GM21717 (cell line): Measurements from ENCODE around the gene CSMD2.

ENCODE experiments used
- ATAC-seq: cut with Tn5 transposase; IDR thresholded peaks from one replicate; pipeline ENCODE4 v1.9.1; 2021; ENCODE audit warnings: mild to moderate bottlenecking, moderate library complexity; ENCODE audit not compliant: unreplicated experiment

Gene CSMD2

DNA sequence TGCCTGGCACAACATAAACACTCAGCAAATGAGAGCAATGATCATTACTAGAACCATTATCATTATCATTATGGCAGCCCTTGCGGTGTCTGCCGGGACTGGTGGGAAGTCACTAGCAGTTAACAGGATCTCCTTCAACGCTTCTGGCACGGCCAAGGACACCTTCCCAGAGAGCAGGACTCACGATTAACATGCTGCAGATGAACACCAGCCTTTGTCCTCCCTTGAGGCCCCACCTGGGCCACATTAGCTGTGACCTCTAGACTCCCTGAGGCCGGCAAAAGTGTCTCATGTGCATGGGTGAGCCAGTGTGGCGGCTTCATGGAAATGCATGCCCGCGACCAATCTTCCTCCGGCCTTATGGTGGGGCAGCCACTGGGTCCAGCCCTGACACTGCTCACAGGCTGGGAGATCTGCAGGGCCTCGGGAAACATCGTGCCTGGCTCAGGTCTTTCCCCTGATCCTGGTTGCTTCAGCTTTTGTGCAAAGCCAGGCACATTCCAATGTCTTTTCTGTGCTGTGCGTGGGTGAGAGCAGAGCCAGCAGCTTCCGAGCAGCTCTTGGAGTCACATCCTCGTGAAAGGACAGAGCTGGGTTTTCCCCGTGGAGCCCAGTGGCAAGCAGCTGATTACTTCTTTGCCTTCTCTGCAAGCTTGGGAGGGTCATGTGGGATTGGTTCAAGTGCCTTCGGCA is 193.9 kb downstream of the CSMD2 start:
- ATAC-seq = no peak

DNA sequence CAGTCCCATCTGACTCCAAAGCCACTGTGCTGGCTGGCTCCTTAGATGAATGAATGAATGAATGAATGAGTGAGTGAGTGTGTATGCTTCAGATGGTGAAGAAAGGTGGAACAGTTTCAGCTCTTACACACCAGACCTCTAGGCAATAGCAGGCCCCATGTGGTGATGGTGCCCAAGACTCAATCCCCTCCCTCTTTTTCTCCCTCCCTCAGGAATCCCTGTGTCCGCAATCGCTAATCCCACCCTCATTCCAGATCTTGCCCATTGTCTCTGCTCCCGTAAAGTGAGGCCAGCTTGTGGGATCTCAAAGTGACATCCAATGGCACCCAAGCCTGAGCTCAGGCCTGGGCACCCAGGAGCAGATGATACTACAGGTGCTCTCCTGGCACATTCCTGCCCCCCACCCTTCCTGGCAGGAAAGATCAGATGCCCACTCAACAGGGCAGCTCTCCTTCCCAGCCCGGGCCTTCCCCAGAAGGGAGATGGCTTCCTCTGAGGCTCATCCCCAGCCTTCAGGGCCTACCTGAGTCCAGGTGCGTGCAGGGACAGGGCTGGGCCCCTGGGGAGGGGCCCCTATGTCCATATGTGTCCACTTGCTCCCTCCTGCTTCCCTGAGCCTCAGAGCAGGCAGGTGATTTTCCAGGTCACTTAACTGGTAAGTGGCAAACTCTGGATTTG is 194.7 kb downstream of the CSMD2 start:
- ATAC-seq = no peak

DNA sequence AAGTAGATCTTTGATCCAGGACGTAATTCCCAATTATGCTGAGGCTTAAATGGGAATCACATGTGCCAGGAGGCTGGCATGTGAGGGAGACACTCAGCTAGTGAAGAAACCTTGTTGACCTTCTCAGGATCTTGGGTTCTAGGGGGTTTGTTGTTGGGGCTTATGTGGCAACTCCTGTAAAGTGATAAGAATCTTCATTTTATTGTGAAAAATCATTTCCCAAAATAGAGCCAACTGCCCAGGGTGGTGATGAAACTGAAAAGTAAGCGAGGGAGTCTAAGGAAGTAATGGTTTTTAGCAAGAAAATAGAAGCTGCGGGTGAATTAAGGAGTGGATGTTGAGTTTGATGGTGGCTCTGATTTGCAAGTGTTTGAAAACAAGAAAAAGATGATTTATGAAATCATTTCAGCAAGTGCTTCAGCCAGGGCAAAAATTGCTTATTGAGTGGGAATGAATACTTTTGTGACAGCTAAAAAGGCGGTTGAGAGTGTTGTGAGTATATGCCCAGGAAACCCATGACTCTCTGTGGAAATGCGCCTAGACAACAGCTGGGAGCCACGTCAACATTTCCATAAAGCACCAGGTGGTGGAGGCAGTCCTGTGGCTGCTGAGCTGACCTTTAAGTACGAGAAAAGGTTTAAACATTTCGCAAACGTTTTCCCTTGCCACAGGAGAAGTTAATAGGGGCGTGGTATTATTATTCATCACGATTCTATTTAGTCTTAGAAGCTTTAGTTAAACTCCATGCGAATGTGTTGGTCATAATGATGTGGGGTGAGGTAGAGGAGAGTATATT is 198.5 kb downstream of the CSMD2 start:
- no peak for ATAC-seq

DNA sequence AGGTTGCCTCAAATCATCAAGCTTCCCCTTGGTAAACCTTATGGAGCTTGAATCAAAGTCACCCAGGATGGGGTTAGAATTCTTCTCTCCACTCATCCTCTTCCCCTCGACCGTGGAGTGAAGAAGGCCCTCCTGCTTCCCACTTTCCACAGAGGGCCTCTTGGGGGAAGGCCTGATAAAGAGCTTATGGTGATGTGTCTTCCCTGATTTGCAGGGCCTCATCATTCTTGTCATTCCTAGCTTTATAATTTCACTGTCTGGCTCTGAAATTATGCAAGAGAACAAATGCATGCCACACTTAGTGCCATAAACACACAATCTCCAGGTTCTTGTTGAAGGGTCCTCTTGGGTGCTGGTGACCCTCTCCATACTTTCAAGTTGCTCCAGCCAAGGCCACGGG is 199.9 kb downstream of the CSMD2 start:
- ATAC-seq = no peak

DNA sequence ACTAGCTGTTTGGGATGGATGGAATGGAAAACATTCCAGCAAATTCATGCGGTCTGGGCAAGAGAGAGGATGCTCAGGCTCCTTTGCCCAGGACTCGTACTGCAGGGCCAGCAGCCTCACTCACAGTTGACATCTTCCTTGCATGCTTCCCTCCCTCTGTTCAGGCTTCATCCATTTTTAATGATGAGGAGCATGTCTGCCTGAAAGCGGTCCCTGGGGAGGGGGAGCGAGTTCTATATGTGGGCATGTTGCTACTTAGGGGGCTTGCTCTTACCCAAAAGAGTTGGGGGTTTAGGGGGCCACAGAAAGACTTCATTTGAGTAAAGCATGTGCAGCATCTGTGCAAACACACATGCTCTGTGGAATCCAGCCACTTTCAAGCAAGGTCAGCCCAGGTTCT is 203.0 kb downstream of the CSMD2 start:
- no peak for ATAC-seq

DNA sequence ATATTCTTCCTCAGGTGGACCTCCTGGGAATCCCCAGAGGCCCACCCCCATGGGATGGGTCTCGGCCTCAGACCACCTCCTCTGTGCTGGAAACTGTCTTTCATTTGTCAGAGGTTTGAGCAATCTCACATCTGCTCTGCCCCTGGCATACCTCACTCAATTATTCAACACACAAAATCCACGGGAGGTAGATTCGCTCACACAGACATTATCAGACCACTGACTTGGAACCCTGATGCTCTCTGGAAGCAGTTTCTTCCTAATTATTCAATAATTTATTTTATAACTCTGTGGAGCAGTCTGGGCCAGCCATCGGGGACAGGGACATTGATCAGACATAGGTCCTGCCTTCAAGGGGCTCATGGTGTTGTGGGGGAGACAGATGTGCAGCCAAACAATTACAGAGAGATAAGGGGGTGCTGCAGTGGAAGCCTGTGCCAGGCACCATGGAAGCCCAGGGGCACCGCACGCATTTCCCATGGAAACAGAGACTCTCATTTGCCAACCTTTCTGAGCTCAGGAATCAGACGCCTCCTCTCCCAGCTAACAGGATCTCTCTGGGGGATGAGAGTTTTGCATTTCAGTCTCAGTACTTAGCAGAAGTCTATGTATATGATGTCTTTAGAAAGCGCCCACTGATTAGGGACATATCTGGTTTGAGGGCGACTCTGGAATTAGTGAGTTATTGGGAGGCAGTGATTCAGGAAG is 204.7 kb downstream of the CSMD2 start:
- no peak for ATAC-seq

DNA sequence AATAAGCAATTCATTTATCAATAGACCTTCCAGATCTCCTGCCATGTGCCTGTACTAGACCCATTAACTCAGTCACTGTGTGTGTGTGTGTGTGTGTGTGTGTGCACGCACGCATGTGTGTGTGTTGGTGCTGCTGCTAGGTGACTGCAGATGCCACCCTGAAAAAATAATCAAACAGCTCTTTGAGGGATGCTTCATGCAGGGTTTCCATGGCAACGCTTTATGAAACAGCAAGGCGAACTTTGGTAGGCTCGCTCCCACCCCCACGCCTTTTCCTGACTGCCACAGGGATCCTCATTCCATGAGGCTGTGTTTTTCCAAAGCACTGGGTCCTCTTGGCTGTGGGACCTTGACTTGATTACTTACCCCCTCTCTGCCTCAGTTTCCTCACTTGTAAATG is 207.2 kb downstream of the CSMD2 start:
- ATAC-seq = no peak

DNA sequence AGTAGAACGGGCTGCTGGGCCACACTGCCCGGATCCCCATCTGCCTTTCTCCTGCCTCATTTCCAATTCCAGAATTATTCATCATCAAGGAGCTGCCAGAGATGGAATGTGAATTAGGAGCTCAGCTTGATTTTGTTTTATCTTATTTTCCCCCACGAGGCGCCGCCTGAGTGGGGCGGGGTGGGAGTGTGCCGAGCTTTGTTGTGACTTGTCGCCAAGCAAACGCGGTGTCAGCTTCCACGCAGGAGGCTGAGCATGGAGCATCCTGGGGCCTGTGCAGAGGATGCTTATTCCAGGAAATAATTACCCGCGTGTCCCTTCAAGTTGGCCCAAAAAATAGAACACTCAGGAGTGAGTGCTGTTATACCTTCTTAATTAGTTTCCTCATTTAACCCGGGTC is 209.9 kb downstream of the CSMD2 start:
- no peak for ATAC-seq

DNA sequence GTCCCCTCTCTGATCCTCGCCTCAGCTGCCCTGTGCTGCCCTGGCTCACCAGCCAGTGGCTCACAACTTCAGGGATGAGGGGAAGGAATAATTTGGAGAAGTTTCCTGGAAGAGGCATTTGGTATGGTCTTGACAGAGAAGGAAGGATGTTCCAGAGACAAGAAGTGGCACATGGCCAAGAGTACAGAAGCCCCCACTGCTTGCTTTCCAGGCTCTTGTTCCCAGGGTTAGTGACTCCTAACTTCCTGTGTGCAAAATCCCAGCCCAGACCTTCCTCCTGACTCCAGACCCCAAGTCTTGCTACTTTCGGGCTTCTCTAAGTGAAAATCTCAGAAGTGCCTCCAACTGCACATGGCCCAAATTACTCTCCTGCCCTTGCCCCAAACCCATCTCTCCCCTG is 215.5 kb downstream of the CSMD2 start:
- no peak for ATAC-seq

DNA sequence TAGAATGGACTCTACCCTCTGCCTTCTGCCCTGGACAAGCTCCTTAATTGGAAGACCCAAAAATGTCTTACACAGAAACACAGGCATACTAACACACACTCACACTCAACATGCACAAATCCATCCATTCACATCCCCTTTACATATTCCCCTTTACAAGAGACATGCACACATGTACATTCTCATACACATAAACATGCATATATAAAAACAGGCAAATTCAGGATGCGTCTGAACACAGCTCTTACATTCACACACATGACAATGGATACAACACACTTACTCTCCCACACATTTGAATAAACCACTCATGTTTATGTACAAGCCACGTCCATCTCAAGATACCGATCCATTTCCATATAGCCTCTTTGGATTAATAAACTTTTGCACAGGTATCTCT is 216.7 kb downstream of the CSMD2 start:
- no peak for ATAC-seq

DNA sequence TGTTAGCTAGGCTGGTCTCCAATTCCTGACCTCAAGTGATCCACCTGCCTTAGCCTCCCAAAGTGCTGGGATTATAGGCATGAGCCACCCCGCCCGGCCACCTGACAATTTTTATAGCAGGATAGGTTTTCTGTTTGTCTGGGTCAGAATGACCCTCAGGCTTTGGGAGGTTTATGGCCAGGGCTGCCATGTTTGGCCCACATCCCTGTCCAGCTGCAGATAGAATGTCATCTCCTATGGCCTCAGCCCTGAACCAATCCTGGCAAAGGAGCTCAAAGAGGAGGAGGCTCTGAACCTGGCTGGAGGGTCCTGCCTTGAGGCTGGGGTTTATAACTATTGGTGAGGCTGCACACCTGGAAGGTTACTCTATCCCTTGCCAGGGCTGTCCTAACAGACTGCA is 218.2 kb downstream of the CSMD2 start:
- ATAC-seq = no peak

DNA sequence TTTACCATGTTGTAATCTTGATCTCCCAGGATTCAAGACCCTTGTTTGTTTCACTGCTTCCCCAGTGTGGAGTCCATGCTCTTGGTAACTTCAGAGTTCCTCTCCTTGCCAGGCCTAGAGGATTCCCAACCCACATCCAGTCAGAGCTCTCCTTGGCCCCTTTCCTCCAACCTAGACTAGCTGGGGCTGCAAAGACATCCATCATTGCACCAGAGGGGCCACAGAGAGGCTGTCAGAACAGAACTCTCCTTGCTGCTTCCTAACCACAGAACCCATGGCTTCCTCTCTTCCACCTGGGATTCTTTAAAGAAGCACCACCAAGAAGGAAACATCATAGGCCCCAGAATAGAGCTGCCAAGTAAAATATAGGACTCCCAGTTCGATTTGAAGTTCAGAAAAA is 220.2 kb downstream of the CSMD2 start:
- ATAC-seq = no peak

DNA sequence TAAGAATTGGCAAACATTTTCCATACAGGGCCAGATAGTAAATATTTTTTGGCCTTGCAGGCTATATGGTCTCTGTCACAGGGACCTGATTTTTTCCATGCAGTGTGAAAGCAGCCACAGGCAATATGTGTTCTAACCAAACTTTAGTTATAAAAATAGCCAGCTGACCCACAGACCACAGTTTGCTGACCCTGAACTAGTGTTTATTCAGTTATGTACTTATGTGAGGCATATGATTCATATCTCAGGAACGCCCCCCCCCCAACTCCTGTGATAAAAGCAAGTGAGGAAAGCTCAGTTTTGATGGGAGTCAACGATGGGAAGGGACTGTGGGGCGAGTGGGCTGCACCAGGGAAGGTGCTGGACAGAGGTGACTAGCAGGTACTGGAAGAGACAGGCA is 221.1 kb downstream of the CSMD2 start:
- no peak for ATAC-seq

DNA sequence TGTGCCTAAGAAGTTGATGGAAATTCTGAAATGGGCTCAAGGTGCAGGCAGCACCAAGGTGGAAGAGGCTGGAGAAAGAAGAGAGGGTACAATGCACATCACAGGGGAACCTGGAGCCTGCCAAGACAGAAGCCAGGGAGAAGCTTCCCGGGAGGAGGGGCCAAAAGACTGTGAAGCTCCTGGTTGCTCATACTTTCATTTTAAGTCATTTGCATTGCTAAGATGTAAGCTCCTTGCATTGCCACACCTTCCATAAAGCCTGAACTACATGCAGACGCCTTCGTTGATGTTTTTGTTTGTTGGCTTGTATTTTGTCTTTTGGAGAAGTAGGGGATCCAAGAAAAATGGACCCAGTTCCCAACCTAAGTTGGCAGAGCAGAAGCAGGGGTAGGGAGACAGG is 232.2 kb downstream of the CSMD2 start:
- ATAC-seq = no peak

DNA sequence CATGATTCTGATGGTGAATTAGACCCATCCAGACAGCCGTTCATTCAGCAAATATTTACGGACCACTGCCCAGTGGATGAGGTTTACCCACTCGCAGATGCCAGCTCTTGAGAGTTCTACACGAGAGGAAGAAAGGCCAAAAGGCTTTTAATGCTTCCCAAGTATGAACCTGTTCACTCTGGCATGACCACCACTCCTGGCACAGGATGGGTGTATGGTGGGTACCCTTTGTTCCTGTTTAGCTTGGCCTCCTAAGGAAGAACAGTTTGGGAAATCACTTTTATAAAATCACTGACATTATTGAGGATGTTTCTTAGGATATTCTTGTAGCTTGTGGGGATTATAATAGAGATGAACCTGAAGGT is 233.9 kb downstream of the CSMD2 start:
- ATAC-seq = no peak

DNA sequence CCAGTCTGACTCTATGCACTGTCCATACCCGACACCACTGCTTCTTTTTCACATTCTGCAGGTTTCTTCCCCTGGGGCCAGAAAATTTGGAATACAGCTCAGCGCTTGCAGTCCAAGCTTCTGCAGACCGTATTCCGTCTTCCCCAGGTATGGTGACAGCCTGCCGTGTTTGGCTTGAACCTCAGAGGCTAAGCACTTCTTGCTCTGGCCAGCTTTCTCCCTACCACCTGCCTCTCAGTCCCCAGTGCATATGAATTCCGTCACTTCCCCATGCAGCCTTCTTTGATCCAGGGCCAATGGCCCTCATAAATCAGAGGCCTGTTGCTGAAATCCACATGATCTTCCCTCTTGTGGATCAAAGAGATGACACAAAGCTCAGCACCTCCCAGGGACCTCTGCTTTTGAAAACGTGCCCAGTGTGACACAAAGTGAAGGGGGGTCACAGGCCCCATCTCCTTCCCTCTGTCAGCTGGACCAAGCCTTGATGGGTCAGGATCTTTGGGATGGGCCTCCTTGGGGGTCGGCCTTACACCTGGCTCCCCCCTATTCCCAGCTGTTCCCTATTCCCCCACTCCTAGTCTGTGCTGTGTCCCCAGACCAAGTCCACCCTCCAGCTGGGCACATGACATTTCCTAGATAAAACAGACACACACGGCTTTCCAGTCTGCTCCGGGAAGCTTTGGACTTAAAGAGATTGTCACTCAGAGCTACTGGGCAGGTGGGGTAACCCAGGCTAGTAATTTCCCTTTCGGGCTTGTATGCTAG is 234.5 kb downstream of the CSMD2 start:
- no peak for ATAC-seq

DNA sequence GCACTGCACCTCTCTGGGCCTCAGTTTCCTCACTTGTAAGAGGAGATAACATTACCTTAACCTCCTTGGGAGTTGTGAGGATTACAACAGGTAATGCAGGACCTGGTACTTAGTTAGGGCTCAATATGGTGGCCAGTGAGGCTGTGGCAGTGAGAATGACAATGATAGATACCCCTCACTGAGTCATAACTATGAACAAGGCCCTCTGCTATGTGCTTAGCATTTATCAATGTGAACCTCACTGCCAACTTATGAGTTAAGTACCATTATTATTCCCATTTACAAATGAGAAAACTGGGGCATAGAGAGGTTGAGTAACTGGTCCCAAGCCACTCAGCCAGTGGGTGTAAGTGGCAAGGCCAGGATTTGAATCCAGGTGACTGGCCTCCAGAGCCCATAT is 236.8 kb downstream of the CSMD2 start:
- no peak for ATAC-seq

DNA sequence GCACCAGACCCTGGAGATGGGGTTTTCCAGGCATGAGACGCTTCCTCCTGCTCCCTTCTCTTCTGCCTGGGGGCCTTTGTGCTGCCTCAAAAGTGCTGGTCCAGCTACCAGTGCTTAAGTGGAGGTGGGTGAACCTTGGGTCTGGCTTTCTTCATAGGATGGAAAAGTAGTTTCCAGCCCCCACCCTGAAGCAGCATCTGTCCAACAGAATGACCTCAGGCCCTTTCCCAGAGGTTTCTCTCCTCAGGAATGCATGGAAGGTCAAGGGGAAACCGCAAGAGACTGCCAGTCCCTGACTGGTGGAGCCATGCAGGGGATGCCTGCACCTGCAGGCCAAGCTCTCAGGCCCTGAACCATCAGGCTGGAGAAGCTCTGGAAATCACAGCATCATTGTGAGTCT is 237.3 kb downstream of the CSMD2 start:
- no peak for ATAC-seq

DNA sequence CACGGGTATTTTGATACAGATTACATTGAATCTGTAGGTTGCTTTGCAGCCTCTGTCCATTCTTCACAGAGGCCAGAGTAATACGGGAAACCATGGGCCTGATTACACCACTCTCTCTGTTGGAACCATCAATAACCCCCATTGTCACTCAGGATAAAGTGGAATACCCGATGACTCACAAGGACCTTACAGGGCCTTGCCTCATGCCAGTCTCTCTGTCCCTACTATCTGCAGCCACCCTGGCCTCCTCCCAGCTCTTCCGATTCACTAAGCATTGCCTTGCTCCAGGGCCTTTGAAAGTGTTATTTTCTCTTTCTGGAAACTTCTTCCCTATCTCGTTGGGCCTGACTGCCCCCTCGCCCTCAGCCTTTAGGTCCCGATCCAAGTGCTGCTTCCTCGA is 239.4 kb downstream of the CSMD2 start:
- ATAC-seq = no peak

DNA sequence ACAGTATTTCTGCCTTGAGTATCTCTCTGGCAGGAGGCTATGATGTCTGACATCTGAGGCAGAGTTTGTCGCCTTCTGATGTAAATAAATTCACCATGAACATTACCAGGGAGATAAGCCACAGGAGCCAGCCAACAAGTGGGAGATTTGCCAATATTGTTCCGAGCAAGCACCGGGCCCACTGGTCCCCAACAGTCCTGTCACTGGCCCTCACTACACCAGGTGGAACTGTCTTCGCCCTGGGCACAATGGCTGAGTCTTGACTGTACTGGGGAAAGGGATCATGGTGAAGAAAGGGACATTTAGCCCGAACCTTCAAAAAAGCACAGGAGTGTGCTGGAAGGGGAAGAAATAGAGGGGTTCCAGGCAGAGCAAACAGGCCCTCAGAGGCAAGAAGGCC is 243.7 kb downstream of the CSMD2 start:
- no peak for ATAC-seq

DNA sequence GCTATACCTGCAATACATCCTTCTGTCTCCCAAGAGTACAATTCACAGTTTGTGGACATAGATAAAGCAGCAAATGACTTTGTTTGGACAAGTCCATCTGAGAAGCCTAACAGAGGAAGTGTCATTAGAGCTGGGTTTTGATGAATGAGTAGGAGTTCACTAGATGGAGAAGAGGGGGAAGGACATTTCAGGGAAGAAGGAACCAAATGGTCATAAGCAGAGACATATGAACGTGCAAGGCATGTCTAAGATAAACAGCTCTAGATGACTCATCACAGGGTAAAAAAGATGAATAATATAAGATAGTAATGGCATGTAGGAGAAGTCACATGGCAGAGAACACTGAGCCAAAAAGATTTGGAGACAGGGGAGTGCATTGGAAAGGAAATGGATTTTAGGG is 246.7 kb downstream of the CSMD2 start:
- no peak for ATAC-seq
